Naive thymus-derived CD8-positive, alpha-beta T cell (primary cell): ENCODE measurements around the gene ANTXR1. TPM values are rescaled to one million over a fixed set of nuclear protein-coding genes. Genes with fewer than 3 reads are reported as not detected.

ENCODE experiments used
- ATAC-seq, 2 donors: fragments of 150-1000 bp; cut with Tn5 transposase in 1 of 2; sonication (Bioruptor Pico), chemical (Tn5 transposase) in 1 of 2; 1 replicate in 1 of 2; 2 replicates in 1 of 2; pipeline ENCODE4 v1.10.0; 2021; ENCODE audit warnings: mild to moderate bottlenecking in 2 of 2, moderate library complexity in 2 of 2
- POLR2A ChIA-PET: fragments of 350-600 bp; sonication (Branson Sonifier 250); formaldehyde crosslinking; loops from one replicate; lab custom pipeline; 2021; ENCODE audit warnings: antibody characterized with exemption; lab: Charles Lee
- DNase-seq, 10 donors: peaks; one replicate each; pipeline versions ENCODE4 v3.0.0 to v3.0.0-alpha.2; 2020 to 2022
- H3K27ac Mint-ChIP-seq, 10 donors: one replicate each; pipeline ENCODE4 v1.8.0; 2020 to 2022; ENCODE audit warnings: mild to moderate bottlenecking in 10 of 10, mixed read lengths in 10 of 10, moderate library complexity in 4 of 10, inconsistent platforms in 1 of 10
- H3K27me3 Mint-ChIP-seq, 5 donors: one replicate each; pipeline ENCODE4 v1.8.0; 2021 to 2022; ENCODE audit warnings: mixed read lengths in 5 of 5
- H3K36me3 Mint-ChIP-seq, 3 donors: one replicate each; pipeline ENCODE4 v1.8.0; 2020 to 2022; ENCODE audit warnings: mixed read lengths in 3 of 3, mild to moderate bottlenecking in 2 of 3, inconsistent platforms in 1 of 3
- H3K4me1 Mint-ChIP-seq, 4 donors: one replicate each; pipeline ENCODE4 v1.8.0; 2021 to 2022; ENCODE audit warnings: mixed read lengths in 4 of 4
- H3K4me3 Mint-ChIP-seq, 10 donors: one replicate each; pipeline ENCODE4 v1.8.0; 2020 to 2022; ENCODE audit warnings: mild to moderate bottlenecking in 10 of 10, mixed read lengths in 10 of 10, moderate library complexity in 6 of 10, inconsistent platforms in 1 of 10
- H3K9me3 Mint-ChIP-seq, 9 donors: one replicate each; pipeline ENCODE4 v1.8.0; 2020 to 2022; ENCODE audit warnings: mixed read lengths in 9 of 9, mild to moderate bottlenecking in 3 of 9, inconsistent platforms in 1 of 9, moderate library complexity in 1 of 9
- polyA plus RNA-seq, 3 donors: library from polyadenylated mRNA; unstranded; fragments of 300-500 nt; fragmentation: Illumina TruSeq; gene quantifications; one replicate each; pipeline ENCODE4 v1.2.3, GENCODE V29; 2021
- total RNA-seq, 8 experiments: library from RNA in 2 of 8; stranded (reverse) in 2 of 8; gene quantifications; one replicate each; pipeline ENCODE4 v1.2.3 and lab custom pipeline; 2021 to 2026

The ANTXR1 gene
- total and polyA plus RNA-seq, 5 experiments from 2014 or later: 0.08 to 0.20 (median 0.14) TPM; not detected in 2

DNA sequence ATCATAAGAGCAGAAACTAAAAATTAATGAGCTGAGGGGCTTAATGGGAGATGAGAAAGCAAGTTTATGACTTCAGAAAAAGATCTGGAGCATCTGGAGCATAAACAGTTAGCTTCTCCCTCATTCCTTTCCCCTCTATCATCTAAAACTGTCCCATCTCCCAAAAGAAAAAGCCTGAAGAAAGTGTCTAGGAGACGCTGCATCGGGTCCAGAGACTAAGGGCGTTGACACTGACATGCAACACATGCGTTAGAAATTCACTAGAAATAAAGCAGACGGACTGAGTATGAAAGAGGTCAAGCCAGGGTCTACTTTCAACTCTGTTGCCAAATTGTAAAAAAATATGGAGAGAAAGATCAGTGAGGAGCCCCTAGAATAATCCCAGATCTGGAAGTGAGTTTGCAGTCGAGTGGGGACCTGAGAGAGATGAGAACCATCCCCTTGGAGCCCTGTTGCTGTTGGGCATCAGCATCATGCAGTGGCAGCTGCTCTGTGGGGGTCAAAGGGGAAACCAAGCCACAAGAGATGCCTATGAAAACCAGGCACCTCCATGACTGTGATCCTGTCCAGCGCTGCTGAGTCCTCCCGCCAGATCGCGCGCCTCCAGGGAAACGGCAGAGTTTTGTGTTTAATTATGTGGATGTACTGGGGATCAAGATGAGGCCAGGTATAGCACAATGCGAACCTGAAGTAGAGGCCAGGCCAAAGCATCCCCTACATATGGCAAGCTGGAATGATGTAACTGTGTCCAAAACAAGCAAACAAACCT is 13.9 kb downstream of the ANTXR1 start:
- H3K27me3 Mint-ChIP-seq: peaks cover 2 to 10% (median 9%) of the 10 kb centered on the region in 5 donors
- H3K36me3 Mint-ChIP-seq: peaks cover 0 to 13% (median 0%) of the 10 kb centered on the region in 3 donors
- no peaks in the 10 kb centered on the region for H3K4me1 Mint-ChIP-seq
- POLR2A ChIA-PET: interaction anchor here (0.7 kb wide), 1 partner anchor 44 kb away, joined by 4 read pairs; no protein-coding TSS in a partner anchor
- H3K27ac Mint-ChIP-seq: no peak overlapping the region
- no peak overlapping the region for H3K4me3 Mint-ChIP-seq
- ATAC-seq (no peak), DNase-seq (no peak)
- peaks cover 0 to 12% (median 0%) of the 10 kb centered on the region in 9 donors for H3K9me3 Mint-ChIP-seq

DNA sequence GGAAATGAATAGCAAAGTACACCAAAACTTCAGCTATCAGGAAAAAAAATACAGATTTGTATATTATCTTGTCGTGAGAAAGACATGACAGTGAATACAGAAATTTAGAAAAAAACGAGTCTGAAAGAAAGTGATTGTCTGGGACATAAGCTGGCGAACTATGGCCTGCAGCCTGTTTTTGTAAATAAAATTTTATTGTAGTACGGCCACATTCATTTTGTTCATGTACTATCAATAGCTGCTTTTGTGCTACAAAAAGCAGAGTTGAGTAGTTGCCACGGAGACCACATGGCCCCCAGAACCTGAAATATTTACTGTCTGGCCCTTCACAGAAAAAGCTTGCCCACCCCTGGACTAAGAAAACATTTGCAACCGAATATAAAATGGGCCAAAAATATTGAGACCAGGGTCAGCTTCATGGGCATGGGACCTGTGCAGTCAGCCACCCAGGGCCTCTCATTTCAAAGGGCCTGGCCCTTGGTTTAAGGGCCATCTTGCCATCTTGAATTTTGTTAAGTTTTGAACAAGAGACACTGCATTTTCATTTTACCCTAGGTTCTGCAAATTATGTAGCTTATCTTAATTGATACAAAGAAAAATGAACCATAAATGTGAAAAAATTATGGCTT is 17.9 kb downstream of the ANTXR1 start:
- H3K9me3 Mint-ChIP-seq: peaks cover 0 to 12% (median 0%) of the 10 kb centered on the region in 9 donors

DNA sequence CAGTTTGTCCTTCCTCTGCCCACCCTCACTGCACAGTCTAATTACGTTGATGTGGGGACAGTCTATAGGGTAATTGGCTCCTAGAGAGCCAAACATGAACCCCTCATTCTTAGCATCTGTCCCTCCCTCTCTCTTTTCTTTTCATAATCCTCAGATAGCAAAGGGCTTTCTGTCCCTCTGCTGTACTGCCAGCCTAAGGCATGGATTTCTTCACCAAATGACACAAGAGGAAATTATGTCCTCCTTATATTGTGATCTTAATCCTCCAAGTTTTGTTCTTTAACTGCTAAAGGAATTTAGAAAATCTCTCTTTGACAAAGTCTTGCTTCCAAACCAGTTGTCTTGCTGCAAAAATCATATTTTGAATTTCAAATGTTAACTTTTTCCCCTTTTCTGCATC is 18.5 kb downstream of the ANTXR1 start:
- Mint-ChIP-seq H3K36me3 (peaks cover 0 to 13% (median 0%) of the 10 kb centered on the region in 3 donors), H3K9me3 (peaks cover 0 to 12% (median 0%) of the 10 kb centered on the region in 9 donors), H3K4me1 (no peaks in the 10 kb centered on the region), H3K27me3 (peaks cover 2 to 15% (median 8%) of the 10 kb centered on the region in 5 donors), H3K4me3 (no peak overlapping the region), H3K27ac (no peak overlapping the region)
- DNase-seq: no peak
- POLR2A ChIA-PET: no interaction called here
- ATAC-seq: no peak

More for the DNA sequence above, 17.9 kb downstream of the ANTXR1 start:
- H3K4me1 Mint-ChIP-seq: no peaks in the 10 kb centered on the region
- H3K36me3 Mint-ChIP-seq: peaks cover 0 to 13% (median 0%) of the 10 kb centered on the region in 3 donors
- ATAC-seq: no peak
- H3K27ac Mint-ChIP-seq: no peak overlapping the region
- no peak for DNase-seq
- POLR2A ChIA-PET: no interaction called here
- peaks cover 3 to 17% (median 10%) of the 10 kb centered on the region in 5 donors for H3K27me3 Mint-ChIP-seq
- H3K4me3 Mint-ChIP-seq: no peak overlapping the region

DNA sequence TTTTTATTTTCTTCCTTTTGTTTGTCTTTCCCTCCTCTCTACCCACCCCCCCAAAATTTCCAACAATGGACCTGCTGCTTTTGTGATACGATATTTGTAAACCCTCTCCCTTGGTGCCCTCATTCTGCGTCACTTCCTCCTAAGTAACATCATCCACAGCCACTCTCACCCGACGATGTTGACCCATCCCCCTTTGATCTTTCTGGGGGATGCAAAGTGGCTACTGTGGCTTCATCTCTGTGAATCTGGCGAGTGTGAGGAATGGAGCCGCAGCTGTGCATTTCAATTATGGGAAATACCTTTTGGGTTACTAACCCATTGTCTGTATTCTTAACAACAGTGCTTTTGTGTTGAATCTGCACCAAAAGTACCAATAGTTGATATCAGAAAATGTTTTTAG is 19.4 kb downstream of the ANTXR1 start:
- POLR2A ChIA-PET: no interaction called here
- DNase-seq: no peak
- peaks cover 0 to 5% (median 0%) of the 10 kb centered on the region in 3 donors for H3K36me3 Mint-ChIP-seq
- H3K27me3 Mint-ChIP-seq: peaks cover 0 to 12% (median 3%) of the 10 kb centered on the region in 5 donors
- peaks cover 0 to 5% (median 0%) of the 10 kb centered on the region in 9 donors for H3K9me3 Mint-ChIP-seq
- H3K4me1 Mint-ChIP-seq: no peaks in the 10 kb centered on the region
- ATAC-seq: no peak
- H3K27ac Mint-ChIP-seq: no peak overlapping the region
- no peak overlapping the region for H3K4me3 Mint-ChIP-seq

DNA sequence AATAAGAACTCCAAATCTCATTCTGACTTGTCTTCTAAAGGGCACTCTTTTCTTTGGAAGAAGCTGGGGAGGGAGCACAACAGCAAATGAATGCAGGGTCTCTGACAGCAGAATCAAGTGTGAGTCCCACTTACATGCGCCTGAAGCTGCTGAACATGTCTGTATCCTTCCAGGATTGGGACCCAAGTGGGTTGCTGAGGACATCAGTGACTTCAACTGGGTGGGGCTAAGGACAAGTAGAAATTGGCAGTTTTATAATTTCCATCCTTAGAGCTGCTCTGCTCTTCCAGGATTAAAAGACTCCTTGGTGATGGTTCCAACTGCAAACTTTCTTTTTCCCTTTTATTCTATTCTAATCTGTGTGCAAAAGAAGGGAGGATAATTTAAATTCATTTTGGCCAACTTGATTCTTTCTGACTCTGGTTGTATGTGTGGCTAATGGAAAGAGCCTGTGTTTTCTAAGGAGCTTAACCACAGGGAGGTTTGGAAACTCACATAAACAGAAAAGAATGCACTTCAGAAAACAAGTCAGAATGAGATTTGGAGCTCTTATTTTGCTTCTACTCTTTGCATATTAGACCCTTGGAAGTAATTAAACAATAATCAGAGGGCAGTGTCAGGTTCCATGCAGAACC is 20.6 kb downstream of the ANTXR1 start:
- no peaks in the 10 kb centered on the region for H3K4me1 Mint-ChIP-seq
- ATAC-seq (no peak), DNase-seq (no peak)
- H3K4me3 Mint-ChIP-seq: no peak overlapping the region
- POLR2A ChIA-PET: no interaction called here
- H3K9me3 Mint-ChIP-seq: no peaks in the 10 kb centered on the region
- H3K36me3 Mint-ChIP-seq: no peaks in the 10 kb centered on the region
- H3K27ac Mint-ChIP-seq: no peak overlapping the region
- H3K27me3 Mint-ChIP-seq: peaks cover 0 to 14% (median 7%) of the 10 kb centered on the region in 5 donors

DNA sequence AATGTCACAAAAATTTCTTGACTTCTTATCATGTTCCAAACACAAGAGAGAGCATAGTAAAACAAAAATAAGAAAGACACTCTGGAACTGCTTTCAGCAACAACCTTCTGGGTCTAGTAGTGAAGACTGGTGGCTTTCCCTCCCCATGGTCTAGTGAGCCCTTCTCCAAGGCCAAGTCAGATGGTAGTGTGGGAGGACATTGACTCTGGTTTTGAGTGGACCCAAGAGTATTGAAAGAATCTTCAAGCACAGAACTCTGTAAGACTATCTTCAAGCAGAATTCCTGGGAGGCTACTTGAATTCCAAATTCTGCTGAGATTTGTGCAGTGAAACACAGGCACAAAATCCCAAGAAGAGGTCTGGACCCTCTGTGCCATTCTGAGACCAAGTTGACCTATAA is 21.1 kb downstream of the ANTXR1 start:
- Mint-ChIP-seq H3K4me3 (no peak overlapping the region), H3K27me3 (peaks cover 0 to 14% (median 7%) of the 10 kb centered on the region in 5 donors), H3K9me3 (no peaks in the 10 kb centered on the region), H3K27ac (peak overlapping the region in 1 of 10 donors; percentile 78), H3K4me1 (no peaks in the 10 kb centered on the region), H3K36me3 (no peaks in the 10 kb centered on the region)
- DNase-seq (no peak), ATAC-seq (no peak)
- POLR2A ChIA-PET: no interaction called here

DNA sequence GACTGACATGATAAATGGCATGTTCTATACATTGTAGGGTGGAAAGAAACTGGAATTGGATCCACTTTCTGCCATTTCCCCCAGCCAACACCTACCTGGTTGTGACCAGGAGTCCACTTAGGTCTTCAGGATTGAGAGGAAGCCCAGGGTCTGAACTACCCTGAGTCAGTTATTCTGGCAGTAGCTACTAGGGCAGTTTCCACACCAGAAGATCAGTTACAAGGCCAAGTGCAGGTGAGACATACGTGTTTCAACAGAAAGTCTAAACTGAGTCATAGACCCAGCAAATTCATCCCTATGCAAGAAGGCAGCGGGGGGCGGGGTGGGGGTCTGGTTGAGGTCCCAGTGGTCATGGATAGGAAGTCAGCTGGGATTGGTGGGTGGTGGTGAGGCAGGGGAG is 21.9 kb downstream of the ANTXR1 start:
- no peak for DNase-seq
- peak overlapping the region in 1 of 10 donors; percentile 7 for H3K4me3 Mint-ChIP-seq
- no peak for ATAC-seq
- peaks cover 0 to 17% (median 7%) of the 10 kb centered on the region in 5 donors for H3K27me3 Mint-ChIP-seq
- H3K36me3 Mint-ChIP-seq: no peaks in the 10 kb centered on the region
- no peak overlapping the region for H3K27ac Mint-ChIP-seq
- POLR2A ChIA-PET: no interaction called here
- no peaks in the 10 kb centered on the region for H3K9me3 Mint-ChIP-seq
- no peaks in the 10 kb centered on the region for H3K4me1 Mint-ChIP-seq

DNA sequence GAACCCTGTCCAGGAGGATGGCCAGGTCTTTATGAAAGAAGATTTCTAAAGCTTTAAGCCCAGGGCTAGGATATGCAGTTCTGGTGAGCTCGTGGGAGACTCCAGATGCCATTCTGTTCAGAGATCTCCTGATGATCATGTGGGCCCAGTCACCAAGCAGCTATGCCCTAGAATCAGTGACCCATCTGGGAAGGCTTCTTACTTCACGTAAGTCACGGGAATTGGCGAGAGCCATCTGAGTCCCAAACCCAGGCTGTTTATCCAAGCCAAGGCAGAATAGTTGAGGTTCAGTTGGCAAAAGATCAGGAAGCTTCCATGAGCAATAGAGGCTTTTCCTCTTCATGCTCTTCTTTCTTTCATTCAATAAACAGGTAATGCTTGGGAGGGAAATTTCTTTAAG is 23.9 kb downstream of the ANTXR1 start:
- Mint-ChIP-seq H3K27me3 (peaks cover 12 to 20% (median 18%) of the 10 kb centered on the region in 5 donors), H3K9me3 (no peaks in the 10 kb centered on the region), H3K4me1 (no peaks in the 10 kb centered on the region), H3K36me3 (no peaks in the 10 kb centered on the region), H3K27ac (no peak overlapping the region), H3K4me3 (no peak overlapping the region)
- POLR2A ChIA-PET: no interaction called here
- no peak for DNase-seq
- ATAC-seq: no peak

DNA sequence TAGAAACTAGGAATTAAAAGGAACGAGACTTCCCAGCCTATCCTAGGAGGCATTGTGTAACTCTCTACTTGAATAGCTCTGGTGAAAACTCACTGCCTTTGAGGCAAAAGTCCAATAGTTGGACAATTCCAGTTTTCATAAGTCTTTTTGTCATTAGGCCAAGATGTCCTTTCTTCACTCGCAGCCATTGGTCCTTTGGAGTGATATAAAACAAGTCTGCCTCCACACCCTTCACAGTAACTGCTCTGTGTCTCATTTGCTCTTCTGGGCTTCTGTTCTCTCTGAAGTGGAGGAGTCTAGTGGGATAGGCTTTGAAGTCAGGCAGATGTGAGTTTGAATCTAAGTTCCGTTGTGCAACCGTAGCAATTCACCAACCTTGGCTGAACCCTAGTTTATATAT is 28.2 kb downstream of the ANTXR1 start:
- ATAC-seq (no peak), DNase-seq (no peak)
- Mint-ChIP-seq H3K4me3 (no peak overlapping the region), H3K36me3 (no peaks in the 10 kb centered on the region), H3K27me3 (peaks cover 12 to 41% (median 25%) of the 10 kb centered on the region in 5 donors), H3K4me1 (no peaks in the 10 kb centered on the region), H3K9me3 (no peaks in the 10 kb centered on the region), H3K27ac (no peak overlapping the region)
- POLR2A ChIA-PET: no interaction called here

DNA sequence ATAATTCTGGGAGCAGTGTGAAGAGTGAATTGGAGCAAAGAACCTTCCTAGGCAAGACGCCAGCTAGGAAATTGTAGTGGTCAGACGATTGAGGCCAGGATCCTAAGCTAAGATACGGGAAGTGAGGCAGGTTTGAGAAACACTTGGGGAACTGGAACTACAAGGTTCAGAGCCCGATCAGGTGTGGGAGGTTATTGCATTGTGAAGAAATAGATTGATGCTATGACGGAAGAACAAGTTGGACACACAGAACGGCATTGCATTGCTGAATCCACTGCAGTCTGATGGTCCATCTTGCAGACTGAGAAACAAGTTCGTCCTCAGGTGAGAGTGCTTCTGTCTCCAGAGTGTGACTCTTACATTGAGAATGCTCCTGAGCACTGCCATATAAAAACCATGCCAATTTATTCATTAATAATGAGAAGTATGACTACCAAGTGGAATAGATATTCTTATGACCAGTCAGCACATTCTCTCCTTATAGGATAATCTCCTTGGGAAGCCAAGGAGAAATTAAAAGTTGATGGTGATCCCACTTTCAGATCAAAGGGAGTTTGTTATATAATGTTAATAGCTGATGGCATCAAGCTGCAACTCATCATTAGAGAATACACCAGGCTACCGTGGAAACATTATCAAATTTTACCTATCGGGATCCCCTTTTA is 30.9 kb downstream of the ANTXR1 start:
- DNase-seq (no peak), ATAC-seq (no peak)
- H3K27ac Mint-ChIP-seq: no peak overlapping the region
- POLR2A ChIA-PET: no interaction called here
- no peaks in the 10 kb centered on the region for H3K4me1 Mint-ChIP-seq
- H3K4me3 Mint-ChIP-seq: no peak overlapping the region
- H3K36me3 Mint-ChIP-seq: no peaks in the 10 kb centered on the region
- no peaks in the 10 kb centered on the region for H3K9me3 Mint-ChIP-seq
- peaks cover 8 to 37% (median 20%) of the 10 kb centered on the region in 5 donors for H3K27me3 Mint-ChIP-seq

DNA sequence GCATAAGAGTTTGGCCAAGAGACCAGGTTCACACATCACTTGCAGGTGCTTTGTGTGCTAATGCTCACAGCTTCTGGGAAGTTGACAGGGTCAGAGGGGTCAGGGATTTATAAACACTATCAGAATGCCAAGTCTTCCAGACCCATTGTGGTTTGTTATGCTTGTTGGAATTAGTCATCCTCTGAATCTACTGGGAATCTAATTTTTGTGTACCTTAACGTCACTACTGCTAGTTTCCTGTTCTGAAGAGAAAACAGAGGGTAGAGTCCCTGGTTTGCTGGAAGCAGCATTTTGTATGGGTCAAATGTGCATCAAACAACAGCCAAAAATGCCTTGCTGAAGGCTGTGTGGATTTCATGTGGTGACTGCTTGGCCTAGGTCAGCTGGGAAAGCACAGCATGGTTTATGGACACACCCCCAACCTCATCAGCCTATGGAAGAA is 33.3 kb downstream of the ANTXR1 start:
- ATAC-seq (no peak), DNase-seq (no peak)
- Mint-ChIP-seq H3K36me3 (no peaks in the 10 kb centered on the region), H3K4me1 (no peaks in the 10 kb centered on the region), H3K27me3 (peaks cover 4 to 27% (median 10%) of the 10 kb centered on the region in 5 donors), H3K27ac (no peak overlapping the region), H3K9me3 (no peaks in the 10 kb centered on the region), H3K4me3 (no peak overlapping the region)
- POLR2A ChIA-PET: no interaction called here

DNA sequence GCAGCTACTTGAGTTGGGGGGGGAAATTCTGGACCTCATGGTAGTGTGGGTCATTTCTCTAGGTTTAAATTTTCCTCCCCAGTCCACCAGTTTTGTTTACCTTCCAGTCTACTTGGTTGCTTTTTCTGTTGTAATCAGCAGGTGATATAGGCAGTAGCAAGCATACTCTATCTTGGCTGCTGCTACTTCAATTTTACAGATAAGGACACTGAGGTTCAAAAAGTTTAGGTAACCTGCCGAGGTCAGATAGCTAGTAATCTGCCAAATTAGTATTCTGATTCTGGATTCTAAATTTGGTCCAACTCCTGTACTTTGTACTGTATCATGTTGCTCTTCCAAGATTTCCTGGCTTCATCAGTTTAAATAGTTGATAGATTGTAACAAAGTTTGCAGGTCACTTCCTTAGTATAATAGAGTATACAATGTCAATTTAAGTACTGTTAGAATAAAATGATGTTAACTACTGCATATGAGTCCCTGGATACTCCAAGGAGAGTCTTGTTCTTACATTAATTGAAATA is 34.7 kb downstream of the ANTXR1 start:
- ATAC-seq: no peak
- Mint-ChIP-seq H3K27ac (no peak overlapping the region), H3K4me3 (no peak overlapping the region), H3K4me1 (no peaks in the 10 kb centered on the region), H3K36me3 (no peaks in the 10 kb centered on the region), H3K27me3 (peaks cover 2 to 18% (median 6%) of the 10 kb centered on the region in 5 donors), H3K9me3 (no peaks in the 10 kb centered on the region)
- POLR2A ChIA-PET: no interaction called here
- no peak for DNase-seq
